Measurements from ENCODE around the gene SPTLC2.

Gene SPTLC2

DNA sequence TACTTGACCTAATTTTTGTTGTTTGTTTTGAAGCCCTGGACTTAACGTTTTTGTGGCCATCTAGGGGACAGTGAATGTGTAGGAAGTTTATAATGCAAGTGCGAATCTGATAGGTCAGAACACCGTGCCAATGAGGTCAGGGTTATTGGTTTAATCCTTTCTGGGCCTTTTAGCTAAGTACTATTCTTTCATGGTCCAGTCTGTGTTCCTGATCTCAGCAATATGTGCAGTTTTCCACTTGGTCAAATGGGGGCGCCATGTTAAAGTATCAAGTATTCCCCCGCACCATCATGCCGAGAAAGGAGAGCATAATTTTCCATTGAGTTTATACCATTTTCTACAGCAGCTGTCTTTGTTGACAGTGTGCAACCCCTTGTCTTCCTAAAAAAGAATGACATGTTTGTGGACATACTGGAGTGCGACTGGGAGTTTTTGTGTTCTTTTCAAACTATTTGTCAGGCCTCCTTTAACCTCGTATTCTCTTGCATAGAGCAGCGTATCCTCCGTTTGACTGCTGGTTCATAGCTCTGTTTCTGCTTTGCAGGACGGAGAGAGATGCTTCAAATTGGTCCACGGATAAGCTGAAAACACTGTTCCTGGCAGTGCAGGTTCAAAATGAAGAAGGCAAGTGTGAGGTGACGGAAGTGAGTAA lies 157.2 kb downstream of the SPTLC2 start:
- Histone ChIP-seq H3K4me1 (ENCODE audit: control insufficient read depth in 1 of 2, insufficient read depth in 1 of 2, low read depth in 1 of 2, low read length in 1 of 2) (peaks cover 24 to 28% of the 10 kb centered on the region in 2 experiments), H3K27ac (no peak overlapping the region), H3K36me3 (peaks cover 47% of the 10 kb centered on the region), H3K9me3 (no peaks in the 10 kb centered on the region), H3K27me3 (no peaks in the 10 kb centered on the region), H3K4me3 (ENCODE audit: low read depth in 1 of 2, low read length in 1 of 2) (peak overlapping the region; percentile 94 to 95)
- TF ChIP-seq, protein P1, sequence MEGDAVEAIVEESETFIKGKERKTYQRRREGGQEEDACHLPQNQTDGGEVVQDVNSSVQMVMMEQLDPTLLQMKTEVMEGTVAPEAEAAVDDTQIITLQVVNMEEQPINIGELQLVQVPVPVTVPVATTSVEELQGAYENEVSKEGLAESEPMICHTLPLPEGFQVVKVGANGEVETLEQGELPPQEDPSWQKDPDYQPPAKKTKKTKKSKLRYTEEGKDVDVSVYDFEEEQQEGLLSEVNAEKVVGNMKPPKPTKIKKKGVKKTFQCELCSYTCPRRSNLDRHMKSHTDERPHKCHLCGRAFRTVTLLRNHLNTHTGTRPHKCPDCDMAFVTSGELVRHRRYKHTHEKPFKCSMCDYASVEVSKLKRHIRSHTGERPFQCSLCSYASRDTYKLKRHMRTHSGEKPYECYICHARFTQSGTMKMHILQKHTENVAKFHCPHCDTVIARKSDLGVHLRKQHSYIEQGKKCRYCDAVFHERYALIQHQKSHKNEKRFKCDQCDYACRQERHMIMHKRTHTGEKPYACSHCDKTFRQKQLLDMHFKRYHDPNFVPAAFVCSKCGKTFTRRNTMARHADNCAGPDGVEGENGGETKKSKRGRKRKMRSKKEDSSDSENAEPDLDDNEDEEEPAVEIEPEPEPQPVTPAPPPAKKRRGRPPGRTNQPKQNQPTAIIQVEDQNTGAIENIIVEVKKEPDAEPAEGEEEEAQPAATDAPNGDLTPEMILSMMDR (IDR thresholded peaks at IDR 0.05), result no peak

DNA sequence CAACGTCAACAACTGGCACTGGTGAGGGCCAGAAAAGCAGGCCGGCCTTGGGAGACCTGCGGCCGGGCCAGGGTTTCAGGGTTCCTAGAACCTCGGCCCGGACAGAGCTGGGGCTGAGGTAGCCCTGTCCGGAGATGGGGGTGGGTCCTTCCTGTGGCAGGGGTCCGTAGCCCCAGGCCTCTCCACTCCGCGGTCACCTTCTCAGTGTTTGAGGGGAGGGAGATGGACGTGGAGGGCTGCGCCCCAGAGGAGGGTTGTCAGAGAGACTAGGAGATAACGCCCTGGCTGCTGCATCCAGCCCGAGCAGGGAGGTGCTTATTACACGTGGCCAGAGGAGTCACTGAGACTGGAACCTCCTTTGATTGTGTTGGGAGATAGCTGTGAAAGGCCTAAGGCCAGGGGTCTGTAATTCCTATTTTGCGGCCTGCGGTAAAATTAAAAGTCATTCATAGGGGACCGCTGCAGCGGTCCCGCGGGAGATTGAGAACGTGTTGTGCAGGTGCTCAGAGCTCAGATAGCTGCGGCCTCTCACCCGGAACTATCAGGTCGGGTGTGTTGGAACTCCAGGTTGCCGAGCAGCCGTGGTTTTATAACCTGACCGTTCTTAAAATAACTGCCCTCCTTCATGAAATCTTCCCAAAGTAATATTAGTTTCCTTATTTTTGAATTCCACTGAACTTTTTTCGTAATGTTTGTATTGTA lies 158.0 kb downstream of the SPTLC2 start:
- Histone ChIP-seq H3K36me3 (peaks cover 40% of the 10 kb centered on the region), H3K27me3 (no peaks in the 10 kb centered on the region), H3K27ac (peak overlapping the region; percentile 86), H3K4me1 (ENCODE audit: control insufficient read depth in 1 of 2, insufficient read depth in 1 of 2, low read depth in 1 of 2, low read length in 1 of 2) (peaks cover 24 to 28% of the 10 kb centered on the region in 2 experiments), H3K9me3 (no peaks in the 10 kb centered on the region), H3K4me3 (ENCODE audit: low read depth in 1 of 2, low read length in 1 of 2) (peak overlapping the region; percentile 94 to 95)
- TF ChIP-seq, protein P1 (IDR thresholded peaks at IDR 0.05), result no peak

DNA sequence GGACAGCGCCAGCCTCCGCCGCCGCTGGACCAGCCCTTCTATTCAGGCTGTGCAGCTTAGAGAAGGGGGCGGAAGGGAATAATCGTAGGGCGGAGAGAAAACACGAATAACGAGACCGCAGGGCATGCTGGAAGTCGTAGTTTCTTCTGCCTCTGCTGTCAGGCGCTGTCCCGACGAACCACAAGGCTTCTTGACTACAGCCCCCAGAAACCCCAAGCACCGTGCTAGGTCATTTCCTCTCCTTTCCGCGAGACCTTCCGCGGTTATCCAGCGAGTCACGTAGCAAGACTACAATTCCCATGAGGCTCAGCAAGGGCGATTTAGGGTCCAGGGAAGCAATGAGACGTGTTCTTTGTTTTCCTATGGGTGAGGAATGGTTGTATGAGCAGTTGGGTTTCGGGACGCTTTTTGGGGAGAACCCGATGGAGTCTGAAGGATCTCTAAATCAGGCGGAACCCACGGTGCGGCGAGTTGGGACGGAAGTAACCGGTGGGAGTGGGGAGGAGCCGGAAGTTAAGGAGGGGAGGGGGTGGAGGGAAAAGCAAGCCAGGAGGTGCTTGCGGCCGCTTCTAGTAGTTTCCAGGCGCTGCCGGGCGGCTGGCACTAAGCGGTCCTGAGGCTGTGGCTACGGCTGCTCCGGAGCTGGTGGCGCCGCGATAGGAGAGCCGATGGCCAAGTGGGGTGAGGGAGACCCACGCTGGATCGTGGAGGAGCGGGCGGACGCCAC lies 158.8 kb downstream of the SPTLC2 start, which contains the start of the genes AHSA1 and VIPAS39:
AHSA1 (plus strand) TSS at position 572 of the 727 bp plus-strand sequence; CDS start at position 669, 97 bp downstream.
VIPAS39 (minus strand) TSS at position 80 of the 727 bp plus-strand sequence. CDS start 3,499 bp downstream, outside the sequence.
- H3K4me1 ChIP-seq (ENCODE audit: control insufficient read depth in 1 of 2, insufficient read depth in 1 of 2, low read depth in 1 of 2, low read length in 1 of 2), result peaks cover 24 to 28% of the 10 kb centered on the region in 2 experiments
- TF ChIP-seq, protein P1 (IDR thresholded peaks at IDR 0.05), result no peak

DNA sequence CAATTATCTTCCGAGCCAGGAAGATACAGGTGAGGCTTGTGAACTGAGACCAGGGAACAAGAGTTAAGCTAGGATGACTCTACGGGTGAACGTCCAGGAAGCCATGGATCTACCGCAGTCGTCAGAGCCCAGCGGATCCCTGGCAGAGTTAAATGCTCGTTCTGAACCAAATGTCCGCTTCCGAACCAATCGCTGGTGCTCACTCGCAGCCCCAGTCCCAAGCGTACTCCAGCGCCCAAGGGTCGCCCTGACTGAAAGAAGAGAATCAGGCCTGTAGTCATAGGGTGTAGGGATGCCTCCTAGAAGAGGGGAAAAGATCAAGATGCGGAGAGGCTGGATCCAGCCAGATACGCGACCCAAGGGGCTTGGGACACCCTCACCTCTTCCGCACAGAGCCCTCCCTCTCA lies 159.3 kb downstream of the SPTLC2 start:
- peak overlapping the region; percentile 94 to 95 for H3K4me3 ChIP-seq (ENCODE audit: low read depth in 1 of 2, low read length in 1 of 2)
- H3K27ac ChIP-seq, result peak overlapping the region; percentile 86
- H3K27me3 ChIP-seq, result no peaks in the 10 kb centered on the region
- H3K4me1 ChIP-seq (ENCODE audit: control insufficient read depth in 1 of 2, insufficient read depth in 1 of 2, low read depth in 1 of 2, low read length in 1 of 2), result peaks cover 24 to 28% of the 10 kb centered on the region in 2 experiments
- H3K9me3 ChIP-seq, result no peaks in the 10 kb centered on the region
- TF ChIP-seq, protein P1 (IDR thresholded peaks at IDR 0.05), result no peak
- peaks cover 37% of the 10 kb centered on the region for H3K36me3 ChIP-seq

More for the DNA sequence above, 158.8 kb downstream of the SPTLC2 start, which contains the start of the genes AHSA1 and VIPAS39:
- Histone ChIP-seq H3K4me3 (ENCODE audit: low read depth in 1 of 2, low read length in 1 of 2) (peak within 1 kb of the TSS; percentile 94 to 95), H3K36me3 (peaks cover 41% of the 10 kb centered on the region), H3K9me3 (no peaks in the 10 kb centered on the region), H3K27ac (peak within 1 kb of the TSS; percentile 86), H3K27me3 (no peaks in the 10 kb centered on the region)
